Measurements from ENCODE around the gene PRKAG2.

DNA sequence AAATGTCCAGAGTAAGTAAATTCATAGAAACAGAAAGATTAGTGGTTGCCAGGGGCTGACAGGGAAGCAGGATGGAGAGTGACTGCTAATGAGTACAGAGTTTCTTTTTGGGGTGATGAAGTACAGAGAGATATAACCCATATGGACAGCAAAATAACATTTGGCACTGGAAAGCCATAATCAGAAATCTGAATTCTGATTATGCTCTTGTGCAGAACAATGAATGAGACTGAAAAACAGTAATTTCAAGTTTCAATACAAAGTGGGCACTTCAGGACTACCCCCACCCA, 361.7 kb downstream of the PRKAG2 start:
- TF ChIP-seq CTCF (CRISPR knock-in tag; IDR thresholded peaks at IDR 0.05) = no peak
- TF ChIP-seq STAG1 (CRISPR knock-in tag; IDR thresholded peaks at IDR 0.05) = no peak
- no peak for TF ChIP-seq ELF4 (CRISPR knock-in tag; IDR thresholded peaks at IDR 0.05; ENCODE audit: borderline replicate concordance)
- no peak for TF ChIP-seq ZNF317 (CRISPR knock-in tag; IDR thresholded peaks at IDR 0.05)
